ENCODE data around the gene FAM81A. TPM values are rescaled to one million over a fixed set of nuclear protein-coding genes. Genes with fewer than 3 reads are reported as not detected.

Gene FAM81A
- total and polyA plus RNA-seq, 5 experiments from 2014 or later = 0.14 to 0.21 TPM; not detected in 3

DNA sequence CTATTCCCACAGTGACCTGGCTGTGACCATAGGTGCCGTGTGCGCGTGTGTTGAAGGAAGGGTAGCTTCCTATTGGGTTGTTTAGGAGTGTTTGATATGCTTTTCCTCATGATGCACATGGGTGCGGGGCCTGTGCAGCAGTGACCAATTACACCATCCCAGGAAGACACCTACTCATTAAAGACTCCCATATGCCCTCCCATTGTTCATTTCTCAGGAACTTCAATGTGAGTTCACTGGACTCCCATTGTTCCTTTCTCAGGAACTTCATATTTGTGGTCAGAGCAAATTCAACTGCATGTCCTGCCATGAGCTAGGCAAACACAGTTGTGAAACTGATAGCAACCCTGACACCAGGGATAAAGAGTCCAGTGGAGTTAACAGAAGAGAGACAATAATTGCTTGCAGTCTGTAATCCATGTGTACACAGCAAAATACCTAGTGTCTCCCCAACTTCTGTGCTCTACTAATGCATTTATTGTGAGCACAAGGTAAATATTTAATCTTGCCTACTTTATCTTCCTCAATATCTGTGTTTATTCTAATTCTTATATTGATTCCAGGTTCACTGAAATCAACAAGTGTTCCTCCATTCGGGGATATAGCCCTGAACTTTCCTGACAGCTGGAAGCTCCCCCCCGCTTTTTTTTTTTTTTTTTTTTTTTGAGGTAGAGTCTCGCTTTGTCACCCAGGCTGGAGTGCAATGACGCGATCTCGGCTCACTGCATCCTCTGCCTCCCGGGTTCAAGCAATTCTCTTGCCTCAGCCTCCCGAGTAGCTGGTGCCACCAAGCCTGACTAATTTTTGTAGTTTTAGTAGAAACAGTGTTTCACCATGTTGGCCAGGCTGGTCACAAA, 116.1 kb downstream of the FAM81A start:
- Mint-ChIP-seq H3K27ac (no peak overlapping the region), H3K27me3 (peaks cover 0 to 5% (median 5%) of the 10 kb centered on the region in 5 donors), H3K4me1 (peaks cover 0 to 2% (median 0%) of the 10 kb centered on the region in 4 donors), H3K36me3 (no peaks in the 10 kb centered on the region), H3K9me3 (no peaks in the 10 kb centered on the region), H3K4me3 (no peak overlapping the region)
- ATAC-seq (no peak), DNase-seq (no peak)
- POLR2A ChIA-PET = no interaction called here

DNA sequence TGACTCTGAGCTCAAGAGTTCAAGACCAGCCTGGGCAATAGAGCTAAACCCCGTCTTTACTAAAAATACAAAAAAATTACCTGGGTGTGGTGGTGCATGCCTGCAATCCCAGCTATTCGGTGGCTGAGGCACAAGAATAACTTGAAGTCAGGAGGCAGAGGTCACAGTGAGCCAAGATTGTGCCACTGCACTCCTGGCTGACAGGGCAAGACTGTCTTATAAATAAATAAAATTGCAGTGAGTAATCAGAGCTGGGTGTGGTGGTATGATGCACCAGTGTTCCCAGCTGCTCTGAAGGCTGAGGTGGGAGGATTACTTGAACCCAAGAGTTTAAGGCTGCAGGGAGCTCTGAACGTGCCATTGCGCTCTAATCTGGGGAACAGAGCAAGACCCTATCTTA, 117.7 kb downstream of the FAM81A start:
- Mint-ChIP-seq H3K9me3 (no peaks in the 10 kb centered on the region), H3K27me3 (peaks cover 0 to 5% (median 5%) of the 10 kb centered on the region in 5 donors), H3K36me3 (no peaks in the 10 kb centered on the region), H3K4me1 (peaks cover 0 to under 1% (median 0%) of the 10 kb centered on the region in 4 donors), H3K27ac (no peak overlapping the region), H3K4me3 (peak overlapping the region in 1 of 10 donors; percentile 25)
- DNase-seq = no peak
- ATAC-seq = no peak
- POLR2A ChIA-PET = no interaction called here

DNA sequence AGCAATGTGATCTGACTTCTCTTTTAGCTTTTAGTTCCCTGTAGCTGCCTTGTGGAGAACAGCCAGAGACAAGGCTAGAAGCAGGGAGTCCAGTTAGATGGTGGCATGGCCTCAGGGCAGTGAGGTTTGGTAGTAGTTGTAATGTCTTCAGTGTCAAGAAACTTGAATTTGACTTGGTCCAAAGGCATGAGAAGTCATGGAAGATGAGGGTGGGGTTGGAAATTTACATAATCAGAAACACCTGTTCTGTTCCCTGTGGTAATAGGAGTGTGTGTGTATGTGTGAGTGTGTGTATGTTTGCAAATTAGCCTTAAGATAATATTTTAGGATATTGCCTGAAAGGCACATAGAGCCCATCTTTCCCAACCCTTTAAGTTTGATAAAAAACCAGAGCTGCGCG, 118.4 kb downstream of the FAM81A start:
- Mint-ChIP-seq H3K4me1 (no peaks in the 10 kb centered on the region), H3K36me3 (no peaks in the 10 kb centered on the region), H3K4me3 (no peak overlapping the region), H3K27me3 (peaks cover 0 to 5% (median 5%) of the 10 kb centered on the region in 5 donors), H3K27ac (no peak overlapping the region), H3K9me3 (no peaks in the 10 kb centered on the region)
- ATAC-seq = no peak
- no peak for DNase-seq
- POLR2A ChIA-PET = no interaction called here

DNA sequence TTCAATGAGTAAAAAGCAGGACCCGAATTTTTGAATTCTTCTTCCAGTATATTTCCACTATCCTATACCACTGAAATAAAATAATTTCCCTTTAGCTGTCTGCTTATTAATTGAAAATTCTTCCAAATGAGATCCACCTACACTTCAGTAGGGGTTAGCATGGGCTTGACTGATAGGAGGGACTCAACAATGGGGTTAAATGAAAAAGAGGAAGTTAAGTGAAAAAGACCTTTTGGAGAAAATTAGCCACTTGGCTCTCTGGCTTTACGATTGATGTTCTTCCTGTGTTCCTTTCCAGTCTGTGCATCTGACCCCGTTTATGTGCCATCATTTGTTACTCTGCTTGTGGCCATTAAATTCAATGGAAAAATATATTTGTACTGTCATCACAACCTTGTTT, 119.6 kb downstream of the FAM81A start:
- Mint-ChIP-seq H3K36me3 (no peaks in the 10 kb centered on the region), H3K27ac (no peak overlapping the region), H3K4me1 (no peaks in the 10 kb centered on the region), H3K4me3 (no peak overlapping the region), H3K27me3 (peaks cover 0 to 5% (median 5%) of the 10 kb centered on the region in 5 donors), H3K9me3 (no peaks in the 10 kb centered on the region)
- ATAC-seq (no peak), DNase-seq (no peak)
- POLR2A ChIA-PET = no interaction called here

DNA sequence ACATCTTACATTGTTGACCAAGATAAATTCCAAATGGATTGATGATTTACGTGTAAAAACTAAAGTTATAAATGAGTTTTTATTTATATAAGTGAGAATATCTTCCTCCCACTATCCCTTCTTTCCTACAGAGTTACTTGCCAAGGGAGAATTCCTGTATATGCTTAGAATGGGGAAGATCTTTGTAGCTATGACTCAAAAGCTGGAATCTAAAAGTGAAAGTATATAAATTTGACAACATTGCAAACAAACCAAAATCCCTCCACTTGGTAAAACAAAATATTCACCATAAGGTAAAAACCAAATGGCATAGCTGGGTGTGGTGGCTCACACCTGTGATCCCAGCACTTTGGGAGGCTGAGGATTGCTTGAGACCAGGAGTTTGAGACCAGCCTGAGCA, 120.9 kb downstream of the FAM81A start:
- POLR2A ChIA-PET = no interaction called here
- H3K9me3 Mint-ChIP-seq = no peaks in the 10 kb centered on the region
- H3K27ac Mint-ChIP-seq = no peak overlapping the region
- peaks cover 0 to 5% (median 5%) of the 10 kb centered on the region in 5 donors for H3K27me3 Mint-ChIP-seq
- H3K36me3 Mint-ChIP-seq = no peaks in the 10 kb centered on the region
- ATAC-seq (no peak), DNase-seq (no peak)
- no peak overlapping the region for H3K4me3 Mint-ChIP-seq
- no peaks in the 10 kb centered on the region for H3K4me1 Mint-ChIP-seq

DNA sequence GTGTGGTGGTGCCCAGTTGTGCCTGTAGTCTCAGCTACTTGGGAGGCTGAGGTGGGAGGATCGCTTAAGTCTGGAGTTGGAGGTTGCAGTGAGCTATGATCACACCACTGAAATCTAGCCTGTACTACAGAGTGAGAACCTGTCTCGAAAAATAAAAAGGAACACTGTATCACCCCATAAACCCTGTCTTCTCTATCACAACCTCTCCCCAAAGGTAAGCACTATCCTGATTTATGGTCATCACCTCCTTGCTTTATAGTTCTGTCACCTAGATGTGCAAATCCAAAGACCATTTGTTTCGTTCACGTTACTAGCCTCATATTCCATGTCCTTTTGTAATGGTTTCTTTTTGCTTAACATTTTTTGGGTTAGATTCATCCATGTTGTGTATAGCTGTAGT, 123.6 kb downstream of the FAM81A start:
- POLR2A ChIA-PET = no interaction called here
- ATAC-seq = no peak
- Mint-ChIP-seq H3K27me3 (peaks cover 0 to 4% (median 0%) of the 10 kb centered on the region in 5 donors), H3K4me1 (no peaks in the 10 kb centered on the region), H3K4me3 (no peak overlapping the region), H3K27ac (no peak overlapping the region), H3K9me3 (peaks cover 0 to 4% (median 0%) of the 10 kb centered on the region in 9 donors), H3K36me3 (no peaks in the 10 kb centered on the region)
- no peak for DNase-seq

DNA sequence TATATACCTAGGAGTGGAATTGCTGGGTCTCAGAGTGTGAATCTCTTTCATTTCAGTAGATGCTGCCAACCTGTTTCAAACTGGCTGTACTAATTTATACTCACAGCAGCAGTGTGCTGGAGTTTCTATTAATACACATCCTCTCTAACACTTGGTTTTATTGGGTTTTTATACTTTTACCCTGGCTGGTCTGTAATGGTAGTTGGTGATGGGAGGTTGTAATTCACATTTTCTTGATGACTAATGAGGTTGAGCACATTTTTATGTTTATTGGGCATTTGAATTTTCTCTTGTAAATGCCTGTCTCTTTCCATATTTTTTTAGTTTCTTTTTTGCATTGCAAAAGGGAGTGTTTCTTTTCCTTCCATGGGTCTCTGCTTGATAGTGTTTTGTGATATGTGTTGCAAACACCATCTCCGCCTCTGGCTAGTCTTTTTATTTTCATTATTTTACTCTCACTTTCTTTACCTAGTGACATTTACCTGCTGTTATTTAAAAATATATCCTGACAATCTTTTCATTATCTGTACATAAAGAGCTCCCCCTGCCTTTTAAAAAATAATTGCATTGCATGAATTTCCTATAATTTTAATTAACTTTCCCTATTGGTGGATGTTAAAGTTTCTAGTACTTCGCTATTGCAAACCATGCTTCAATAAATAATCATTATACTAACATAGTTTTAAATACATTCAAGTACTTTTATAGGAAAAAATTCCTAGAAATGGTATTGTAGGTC, 124.6 kb downstream of the FAM81A start:
- H3K9me3 Mint-ChIP-seq = peaks cover 0 to 4% (median 0%) of the 10 kb centered on the region in 9 donors
- ATAC-seq (no peak), DNase-seq (no peak)
- H3K27me3 Mint-ChIP-seq = peaks cover 0 to 4% (median 0%) of the 10 kb centered on the region in 5 donors
- POLR2A ChIA-PET = no interaction called here
- H3K36me3 Mint-ChIP-seq = no peaks in the 10 kb centered on the region
- no peak overlapping the region for H3K27ac Mint-ChIP-seq
- no peaks in the 10 kb centered on the region for H3K4me1 Mint-ChIP-seq
- H3K4me3 Mint-ChIP-seq = no peak overlapping the region

DNA sequence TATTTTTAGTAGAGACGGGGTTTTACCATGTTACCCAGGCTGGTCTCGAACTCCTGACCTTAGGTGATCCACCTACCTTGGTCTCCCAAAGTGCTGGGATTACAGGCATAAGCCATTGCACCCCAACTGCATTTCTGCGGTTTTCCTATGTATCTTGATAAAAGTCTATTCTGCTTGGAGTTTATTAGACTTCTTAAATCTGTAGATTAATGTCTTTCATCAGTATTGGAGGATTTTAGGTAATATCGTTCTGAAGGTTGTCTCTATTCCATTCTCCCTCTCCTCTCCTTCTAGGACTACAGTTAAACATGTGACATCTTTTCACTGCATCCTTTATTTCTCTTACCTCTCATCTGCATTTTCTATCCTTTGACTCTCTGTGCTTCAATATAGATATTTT, 127.3 kb downstream of the FAM81A start:
- H3K4me3 Mint-ChIP-seq = no peak overlapping the region
- H3K9me3 Mint-ChIP-seq = peaks cover 0 to 4% (median 0%) of the 10 kb centered on the region in 9 donors
- no peak for ATAC-seq
- no peaks in the 10 kb centered on the region for H3K36me3 Mint-ChIP-seq
- H3K27me3 Mint-ChIP-seq = peaks cover 0 to 4% (median 2%) of the 10 kb centered on the region in 5 donors
- DNase-seq = no peak
- POLR2A ChIA-PET = no interaction called here
- H3K27ac Mint-ChIP-seq = no peak overlapping the region
- no peaks in the 10 kb centered on the region for H3K4me1 Mint-ChIP-seq

DNA sequence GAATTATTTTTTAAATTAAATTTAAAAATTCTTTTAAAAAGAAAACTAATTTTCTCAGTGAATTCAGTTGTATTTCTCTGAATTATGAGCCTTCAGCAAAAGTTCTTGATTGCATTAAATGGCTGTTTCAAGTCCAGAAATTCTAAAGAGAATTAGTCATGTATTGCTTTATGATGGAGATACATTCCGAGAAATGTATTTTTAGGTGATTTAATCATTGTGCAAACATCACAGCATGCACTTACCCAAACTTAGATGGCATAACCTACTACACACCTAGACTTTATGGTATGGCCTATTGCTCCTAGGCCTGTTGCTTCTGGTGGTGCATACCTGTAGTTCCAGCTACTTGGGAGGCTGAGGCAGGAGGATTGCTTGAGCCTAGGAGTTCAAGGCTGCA, 129.3 kb downstream of the FAM81A start:
- Mint-ChIP-seq H3K27ac (no peak overlapping the region), H3K27me3 (peaks cover 0 to 7% (median 2%) of the 10 kb centered on the region in 5 donors), H3K36me3 (no peaks in the 10 kb centered on the region), H3K9me3 (peaks cover 0 to 4% (median 0%) of the 10 kb centered on the region in 9 donors), H3K4me3 (no peak overlapping the region), H3K4me1 (no peaks in the 10 kb centered on the region)
- POLR2A ChIA-PET = no interaction called here
- no peak for ATAC-seq
- DNase-seq = no peak

DNA sequence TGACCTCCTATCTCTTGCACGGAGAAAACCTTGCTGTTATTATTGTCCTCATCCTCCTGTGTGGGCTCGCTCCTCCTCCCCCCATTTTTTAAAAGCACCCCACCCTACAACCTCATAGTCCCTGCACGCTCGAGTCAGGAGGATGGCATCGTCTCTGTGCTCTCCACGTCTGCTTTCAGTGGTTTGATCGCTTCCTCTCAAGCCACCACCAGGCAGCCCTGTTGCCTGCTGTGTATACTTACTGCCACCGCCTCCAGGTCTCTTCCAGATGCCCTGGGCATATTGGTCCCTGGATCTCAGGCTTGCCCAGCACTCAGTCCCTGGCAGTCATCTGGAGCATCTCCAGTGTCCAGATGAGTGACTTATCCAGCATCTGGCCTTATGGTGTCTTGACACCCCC, 131.5 kb downstream of the FAM81A start:
- Mint-ChIP-seq H3K36me3 (no peaks in the 10 kb centered on the region), H3K27me3 (peaks cover 0 to 10% (median 2%) of the 10 kb centered on the region in 5 donors), H3K4me3 (no peak overlapping the region), H3K27ac (no peak overlapping the region), H3K4me1 (no peaks in the 10 kb centered on the region), H3K9me3 (peaks cover 0 to 4% (median 0%) of the 10 kb centered on the region in 9 donors)
- ATAC-seq (no peak), DNase-seq (no peak)
- POLR2A ChIA-PET = no interaction called here

DNA sequence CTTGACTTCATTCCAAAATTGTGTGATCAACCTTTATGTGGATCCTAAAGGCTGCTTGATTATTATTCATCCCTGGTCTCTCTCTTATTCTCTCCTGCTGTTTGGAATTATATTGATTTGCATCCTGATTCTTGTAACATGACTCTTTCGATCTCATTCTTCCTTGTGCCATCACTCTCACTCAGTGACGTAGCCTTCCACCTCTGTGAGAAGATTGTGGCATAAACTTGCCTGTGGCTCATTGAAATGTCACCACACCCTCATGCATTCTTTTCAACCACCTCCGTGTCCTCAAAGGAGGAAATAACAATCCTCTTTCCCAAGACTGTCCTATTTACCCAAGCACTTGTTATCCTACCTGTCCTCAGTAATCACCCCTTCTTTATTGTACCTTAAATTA, 132.3 kb downstream of the FAM81A start:
- no peaks in the 10 kb centered on the region for H3K4me1 Mint-ChIP-seq
- POLR2A ChIA-PET = no interaction called here
- DNase-seq (no peak), ATAC-seq (no peak)
- H3K27ac Mint-ChIP-seq = no peak overlapping the region
- H3K36me3 Mint-ChIP-seq = no peaks in the 10 kb centered on the region
- H3K9me3 Mint-ChIP-seq = peaks cover 0 to 3% (median 0%) of the 10 kb centered on the region in 9 donors
- no peak overlapping the region for H3K4me3 Mint-ChIP-seq
- H3K27me3 Mint-ChIP-seq = peaks cover 0 to 9% (median 2%) of the 10 kb centered on the region in 5 donors

DNA sequence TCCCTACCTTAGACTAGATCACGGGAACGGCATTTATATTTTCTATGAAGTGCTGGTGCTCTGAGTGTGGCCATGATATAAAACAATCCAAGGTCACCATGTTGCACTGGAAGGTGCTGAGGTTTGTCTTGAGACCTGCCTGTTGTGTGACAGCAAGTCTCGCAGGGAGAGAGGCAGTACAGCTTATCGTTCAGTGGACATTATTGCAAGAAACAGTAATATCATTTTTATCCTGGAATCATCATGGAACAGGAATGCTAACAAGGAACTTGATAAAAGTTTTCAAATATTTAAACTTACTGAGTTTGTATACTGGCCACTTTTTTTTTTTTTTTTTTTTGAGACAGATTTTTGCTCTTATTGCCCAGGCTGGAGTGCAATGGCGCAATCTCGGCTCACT, 133.6 kb downstream of the FAM81A start:
- no peak for ATAC-seq
- H3K27me3 Mint-ChIP-seq = peaks cover 0 to 6% (median 2%) of the 10 kb centered on the region in 5 donors
- H3K4me1 Mint-ChIP-seq = no peaks in the 10 kb centered on the region
- POLR2A ChIA-PET = interaction anchor here (0.6 kb wide), 1 partner anchor 46 kb away, joined by 5 read pairs; no protein-coding TSS in a partner anchor
- no peak overlapping the region for H3K4me3 Mint-ChIP-seq
- H3K27ac Mint-ChIP-seq = no peak overlapping the region
- DNase-seq = no peak
- H3K36me3 Mint-ChIP-seq = no peaks in the 10 kb centered on the region
- H3K9me3 Mint-ChIP-seq = no peaks in the 10 kb centered on the region
